Stimulated activated CD8-positive, alpha-beta memory T cell treated with anti-CD3 and anti-CD28 coated beads, Interleukin-4, amount 100 ng/mL, for 4 hours (primary cell): ENCODE results near the gene SCYGR3.

ENCODE experiments used
- DNase-seq, 2 donors: peaks; one replicate each; pipeline ENCODE4 v3.0.0-alpha.2; 2020; ENCODE audit warnings: low read depth in 2 of 2, low spot score in 1 of 2

SCYGR3 gene

DNA sequence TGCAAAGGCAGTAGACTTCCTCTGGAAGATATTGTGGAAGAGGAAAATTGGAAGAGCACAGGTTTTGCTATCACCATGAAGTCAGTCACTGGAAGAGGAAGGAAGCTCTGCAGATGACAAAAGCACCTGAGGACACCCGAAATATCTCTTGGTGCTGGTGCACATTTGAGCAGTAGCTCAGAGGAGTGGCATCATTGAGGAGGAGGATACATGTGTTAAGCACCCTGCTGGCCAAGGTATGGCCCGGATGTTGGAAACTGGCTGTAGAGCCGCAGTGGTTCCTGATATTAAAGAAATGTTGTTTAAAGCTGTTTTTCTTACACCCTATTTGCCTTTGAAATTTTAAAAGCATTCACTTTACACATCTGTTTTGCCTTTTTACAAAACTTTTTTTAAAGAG is 48.6 kb downstream of the SCYGR3 start:
- no peak for DNase-seq

DNA sequence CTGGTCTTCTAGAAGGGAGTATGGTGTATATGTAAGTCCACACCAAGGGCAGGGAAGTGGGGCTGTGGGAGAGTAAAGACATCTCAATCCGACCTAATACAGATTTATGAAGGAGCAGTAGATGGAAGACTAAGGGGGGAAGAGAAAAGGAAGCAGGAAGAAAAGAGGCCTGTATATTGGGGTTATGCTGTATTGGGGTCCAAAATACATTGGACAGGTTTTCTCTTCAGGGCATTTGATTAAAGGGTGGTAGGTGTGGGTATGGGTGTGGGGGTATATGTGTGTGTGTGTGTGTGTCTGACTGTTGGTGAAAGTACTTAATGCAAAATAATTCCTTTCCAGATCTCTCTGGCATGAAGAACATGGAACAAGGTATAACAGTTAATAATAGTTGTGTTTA is 49.6 kb downstream of the SCYGR3 start:
- DNase-seq, result no peak
